Keratinocyte (primary cell): ENCODE data around the gene TRMT112. TPM values are rescaled to one million over a fixed set of nuclear protein-coding genes. Genes with fewer than 3 reads are reported as not detected.

Source experiments
- DNase-seq: peaks from one replicate; pipeline ENCODE4 v3.0.0-alpha.2; 2011; ENCODE audit warnings: low read depth, missing footprints, low spot score
- FAIRE-seq: peaks from 2 replicates; lab custom pipeline; 2011; peaks lifted over from hg19 to GRCh38; lab: Jason Lieb, UNC
- H2AFZ ChIP-seq: 2 replicates; pipeline ENCODE4 v1.6.0; 2012; ENCODE audit warnings: low read length, control low read depth, inconsistent platforms; ENCODE audit not compliant: control insufficient read depth
- H3K27ac ChIP-seq: 2 replicates; pipeline ENCODE4 v1.5.1; 2011; ENCODE audit warnings: low read length; ENCODE audit not compliant: control insufficient read depth, insufficient read depth
- H3K27me3 ChIP-seq: 3 replicates; pipeline ENCODE4 v1.6.0; 2011; ENCODE audit warnings: low read length; ENCODE audit not compliant: control insufficient read depth, insufficient read depth; ENCODE audit errors: extremely low read depth
- H3K36me3 ChIP-seq, 2 experiments: 2 replicates in 1 of 2; 3 replicates in 1 of 2; pipeline ENCODE4 v1.5.1; 2011; ENCODE audit warnings: low read length in 2 of 2, mild to moderate bottlenecking in 1 of 2; ENCODE audit not compliant: control insufficient read depth in 2 of 2, insufficient read depth in 2 of 2; ENCODE audit errors: extremely low read depth in 1 of 2
- H3K4me1 ChIP-seq: 3 replicates; pipeline ENCODE4 v1.5.1; 2011; ENCODE audit warnings: low read length; ENCODE audit not compliant: control insufficient read depth, insufficient read depth; ENCODE audit errors: extremely low read depth
- H3K4me2 ChIP-seq: 3 replicates; pipeline ENCODE4 v1.6.0; 2011; ENCODE audit warnings: low read depth, low read length; ENCODE audit not compliant: control insufficient read depth, insufficient read depth; ENCODE audit errors: extremely low read depth
- H3K4me3 ChIP-seq, 3 experiments: fragments of 200-600 bp in 1 of 3; sonication (generic) in 1 of 3; 2 replicates in 2 of 3; 3 replicates in 1 of 3; pipeline ENCODE4 v1.5.1; 2011 to 2016; ENCODE audit warnings: low read length in 3 of 3, mild to moderate bottlenecking in 3 of 3, control low read depth in 2 of 3, inconsistent platforms in 1 of 3, low read depth in 1 of 3, mixed read lengths in 1 of 3, mixed run types in 1 of 3, moderate library complexity in 1 of 3; ENCODE audit not compliant: control insufficient read depth in 2 of 3, insufficient read depth in 2 of 3; ENCODE audit errors: extremely low read depth in 1 of 3
- H3K79me2 ChIP-seq: 2 replicates; pipeline ENCODE4 v1.6.0; 2012; ENCODE audit warnings: low read length; ENCODE audit not compliant: control insufficient read depth, insufficient read depth
- H3K9ac ChIP-seq: 3 replicates; pipeline ENCODE4 v1.6.0; 2011; ENCODE audit warnings: low read length; ENCODE audit not compliant: control insufficient read depth, insufficient read depth; ENCODE audit errors: extremely low read depth
- H3K9me1 ChIP-seq: 3 replicates; pipeline ENCODE4 v1.6.0; 2011; ENCODE audit warnings: low read length; ENCODE audit not compliant: control insufficient read depth, insufficient read depth; ENCODE audit errors: extremely low read depth
- H3K9me3 ChIP-seq: 2 replicates; pipeline ENCODE4 v1.5.1; 2012; ENCODE audit warnings: low read depth, low read length; ENCODE audit not compliant: control insufficient read depth
- H4K20me1 ChIP-seq: 3 replicates; pipeline ENCODE4 v1.6.0; 2011; ENCODE audit warnings: low read length; ENCODE audit not compliant: control insufficient read depth, insufficient read depth; ENCODE audit errors: extremely low read depth
- EZH2 ChIP-seq: IDR thresholded peaks from one replicate; pipeline ENCODE4 v1.6.1; 2012; ENCODE audit warnings: inconsistent platforms, mild to moderate bottlenecking, low read length, moderate library complexity
- dilution Hi-C: fragments of 300-500 bp; cut with MboI; formaldehyde crosslinking; loops from one replicate; pipeline ENCODE4 v1.7.0; 2020; ENCODE audit warnings: low sequenced_read_pairs; ENCODE audit not compliant: extremely low pct_ligation_motif_present
- polyA plus RNA-seq, 5 experiments: library from polyadenylated mRNA; depleted of rRNA in 3 of 5; stranded (reverse) in 3 of 5; stranded (forward) in 1 of 5; unstranded in 1 of 5; fragments of >200 nt; gene quantifications; 1 replicate in 1 of 5; 2 replicates in 3 of 5; 3 replicates in 1 of 5; pipeline versions ENCODE4 v1.2.1 to v1.2.3, GENCODE V29; 2011 to 2012; ENCODE audit warnings: missing spikeins in 2 of 5, low read depth in 1 of 5, low replicate concordance in 1 of 5
- TF ChIP-seq, protein P1 (sequence below), 3 experiments: IDR thresholded peaks in 1 of 3; conservative IDR thresholded peaks in 1 of 3; optimal IDR thresholded peaks in 1 of 3; 2 replicates in 2 of 3; 3 replicates in 1 of 3; pipeline versions ENCODE3 to v1.5.1; 2011; ENCODE audit warnings: low read length in 3 of 3, mild to moderate bottlenecking in 3 of 3, moderate library complexity in 2 of 3, control low read depth in 1 of 3, inconsistent platforms in 1 of 3; ENCODE audit not compliant: insufficient read depth in 2 of 3; ENCODE audit errors: extremely low read depth in 1 of 3

Gene TRMT112
- polyA plus RNA-seq, 1 donor (not counting 4 experiments of a cell fraction or from before 2014, with no cell fraction given) = 408 TPM

DNA sequence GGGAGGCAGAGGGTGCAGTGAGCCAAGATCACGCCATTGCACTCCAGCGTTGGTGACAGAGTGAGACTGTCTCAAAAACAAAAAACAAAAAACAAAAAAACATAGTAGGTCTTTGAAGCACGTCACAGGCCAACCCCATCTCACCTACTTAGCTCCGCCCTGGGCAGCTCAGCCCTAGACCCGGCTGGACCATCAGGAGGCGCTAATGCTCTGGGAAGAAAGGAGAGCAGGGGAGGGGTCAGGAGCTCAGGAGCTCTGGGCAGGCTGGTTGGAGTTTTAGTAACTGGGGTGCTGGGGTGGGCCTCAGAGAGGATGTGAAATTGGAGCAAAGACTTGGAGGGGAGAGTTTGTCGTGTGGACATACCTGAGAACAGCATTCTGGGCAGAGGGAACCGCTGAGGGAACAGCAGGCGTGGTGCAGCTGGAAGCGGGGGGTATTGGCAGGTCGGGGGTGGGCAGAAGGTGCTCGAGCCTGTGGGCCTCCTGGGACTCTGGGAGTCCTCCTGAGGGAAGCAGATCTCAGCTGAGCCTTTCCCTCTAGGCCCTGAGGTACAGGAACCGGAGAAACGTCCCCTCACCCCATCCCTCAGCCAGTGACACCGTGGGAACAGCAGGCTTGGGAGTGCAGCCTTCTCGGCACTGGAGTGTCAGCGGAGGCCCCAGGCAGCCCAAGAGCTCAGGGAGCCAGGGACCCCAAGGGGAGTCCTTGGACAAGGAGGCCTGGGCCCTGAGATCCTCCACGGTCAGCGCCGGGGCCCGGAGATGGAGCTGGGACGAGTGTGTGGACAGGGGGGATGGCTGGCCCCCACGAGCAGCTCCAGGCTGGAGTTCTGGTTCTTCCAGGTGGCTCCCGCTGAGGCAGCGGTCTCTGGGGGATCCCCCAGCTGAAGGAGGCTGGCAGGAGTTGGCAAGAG is 39.4 kb upstream of the TRMT112 start:
- no peaks in the 10 kb centered on the region for H3K27me3 ChIP-seq
- TF ChIP-seq EZH2 = no peak
- TF ChIP-seq, protein P1, sequence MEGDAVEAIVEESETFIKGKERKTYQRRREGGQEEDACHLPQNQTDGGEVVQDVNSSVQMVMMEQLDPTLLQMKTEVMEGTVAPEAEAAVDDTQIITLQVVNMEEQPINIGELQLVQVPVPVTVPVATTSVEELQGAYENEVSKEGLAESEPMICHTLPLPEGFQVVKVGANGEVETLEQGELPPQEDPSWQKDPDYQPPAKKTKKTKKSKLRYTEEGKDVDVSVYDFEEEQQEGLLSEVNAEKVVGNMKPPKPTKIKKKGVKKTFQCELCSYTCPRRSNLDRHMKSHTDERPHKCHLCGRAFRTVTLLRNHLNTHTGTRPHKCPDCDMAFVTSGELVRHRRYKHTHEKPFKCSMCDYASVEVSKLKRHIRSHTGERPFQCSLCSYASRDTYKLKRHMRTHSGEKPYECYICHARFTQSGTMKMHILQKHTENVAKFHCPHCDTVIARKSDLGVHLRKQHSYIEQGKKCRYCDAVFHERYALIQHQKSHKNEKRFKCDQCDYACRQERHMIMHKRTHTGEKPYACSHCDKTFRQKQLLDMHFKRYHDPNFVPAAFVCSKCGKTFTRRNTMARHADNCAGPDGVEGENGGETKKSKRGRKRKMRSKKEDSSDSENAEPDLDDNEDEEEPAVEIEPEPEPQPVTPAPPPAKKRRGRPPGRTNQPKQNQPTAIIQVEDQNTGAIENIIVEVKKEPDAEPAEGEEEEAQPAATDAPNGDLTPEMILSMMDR (optimal IDR thresholded peaks at IDR 0.05 in 1 of 3, IDR thresholded peaks at IDR 0.05 in 1 of 3, conservative IDR thresholded peaks at IDR 0.05 in 1 of 3; ENCODE audit: extremely low read depth in 1 of 3, insufficient read depth in 2 of 3, low read length in 3 of 3) = peak in 2 of 3 experiments; percentile 51 to 57
- H3K9me1 ChIP-seq = peaks cover 3% of the 10 kb centered on the region
- no peak overlapping the region for H3K4me3 ChIP-seq
- peaks cover 6% of the 10 kb centered on the region for H4K20me1 ChIP-seq
- H2AFZ ChIP-seq = no peak overlapping the region
- H3K9ac ChIP-seq = no peak overlapping the region
- H3K36me3 ChIP-seq = peaks cover 14 to 17% of the 10 kb centered on the region in 2 experiments
- DNase-seq = no peak
- peaks cover 26% of the 10 kb centered on the region for H3K79me2 ChIP-seq
- H3K4me1 ChIP-seq = peaks cover 44% of the 10 kb centered on the region
- dilution Hi-C loops = no loop called here
- FAIRE-seq = no peak
- H3K27ac ChIP-seq = peak overlapping the region; percentile 88
- no peak overlapping the region for H3K4me2 ChIP-seq
- H3K9me3 ChIP-seq = no peaks in the 10 kb centered on the region

DNA sequence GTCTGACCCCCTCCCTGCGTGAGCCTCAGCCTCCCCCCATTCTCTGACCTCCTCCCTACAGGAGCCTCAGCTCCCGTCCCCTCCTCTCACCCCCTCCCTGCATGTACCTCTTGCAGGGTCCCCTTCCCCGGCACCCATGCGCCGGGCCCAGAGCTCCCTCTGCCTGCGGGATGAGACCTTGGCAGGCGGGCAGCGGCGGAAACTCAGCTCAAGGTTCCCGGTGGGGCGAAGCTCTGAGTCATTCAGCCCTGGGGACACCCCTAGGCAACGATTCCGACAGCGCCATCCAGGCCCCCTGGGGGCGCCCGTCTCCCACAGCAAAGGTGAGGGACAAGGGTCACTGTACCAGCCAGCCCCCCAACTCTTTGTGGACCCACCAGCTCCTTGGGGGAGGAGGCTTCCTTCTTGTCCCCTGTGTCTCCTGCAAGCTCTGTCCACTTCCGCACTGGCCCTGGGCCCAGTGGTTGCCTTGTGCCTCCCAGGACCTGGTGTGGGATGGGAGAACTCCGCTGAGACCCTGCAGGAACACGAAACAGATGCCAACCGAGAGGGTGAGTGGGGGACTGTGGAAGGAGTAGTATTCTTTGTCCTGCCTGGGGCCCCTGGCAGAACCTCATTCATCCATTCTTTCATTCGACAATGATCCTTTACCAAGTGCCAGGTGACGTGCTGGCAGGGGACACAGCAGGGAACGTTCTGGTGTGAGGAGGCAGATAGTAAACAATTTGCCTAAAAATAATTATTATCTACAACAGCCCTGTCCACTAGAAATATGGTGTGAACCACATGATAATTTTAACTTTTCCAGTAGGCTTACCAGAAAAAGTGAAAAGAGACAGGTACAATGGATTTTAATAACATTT is 38.0 kb upstream of the TRMT112 start:
- Histone ChIP-seq H3K9ac (peak overlapping the region; percentile 11), H3K4me1 (peaks cover 39% of the 10 kb centered on the region), H4K20me1 (peaks cover 2% of the 10 kb centered on the region), H2AFZ (peak overlapping the region; percentile 9), H3K4me3 (no peak overlapping the region), H3K9me3 (no peaks in the 10 kb centered on the region), H3K79me2 (peaks cover 13% of the 10 kb centered on the region), H3K4me2 (peak overlapping the region; percentile 42), H3K27ac (peak overlapping the region; percentile 23), H3K27me3 (no peaks in the 10 kb centered on the region), H3K9me1 (peaks cover 3% of the 10 kb centered on the region), H3K36me3 (peaks cover under 1 to 3% of the 10 kb centered on the region in 2 experiments)
- dilution Hi-C loops = no loop called here
- DNase-seq = no peak
- TF ChIP-seq EZH2 = no peak
- TF ChIP-seq, protein P1 (optimal IDR thresholded peaks at IDR 0.05 in 1 of 3, IDR thresholded peaks at IDR 0.05 in 1 of 3, conservative IDR thresholded peaks at IDR 0.05 in 1 of 3; ENCODE audit: extremely low read depth in 1 of 3, insufficient read depth in 2 of 3, low read length in 3 of 3) = peak in 2 of 3 experiments; percentile 74 to 89
- peak; percentile 67 for FAIRE-seq
